ENCODE results near the gene ZNF211. TPM values are rescaled to one million over a fixed set of nuclear protein-coding genes. Genes with fewer than 3 reads are reported as not detected.

ZNF211 gene
- total RNA-seq, 1 experiment from 2014 or later: 12.9 TPM

DNA sequence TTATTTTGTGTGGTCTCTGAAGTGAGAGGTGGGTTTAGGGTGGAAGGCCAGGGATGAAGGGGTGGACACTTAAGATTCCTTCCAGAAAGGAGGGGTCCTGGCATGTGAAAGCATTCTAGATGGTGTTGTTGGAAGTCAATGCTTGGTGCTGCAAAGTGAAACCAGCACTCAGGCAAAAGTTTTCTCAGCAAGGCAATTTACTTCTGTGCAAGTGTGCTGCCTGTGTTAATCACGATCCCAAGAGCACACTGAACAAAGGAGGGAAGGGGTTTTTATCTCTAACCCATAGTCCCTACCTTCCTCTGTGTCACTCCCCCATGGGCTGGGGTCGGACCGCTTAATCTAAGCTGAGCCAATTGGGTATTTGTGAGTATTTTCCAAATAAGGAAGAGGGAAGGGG, 17.6 kb upstream of the ZNF211 start:
- no peak overlapping the region for H3K4ac ChIP-seq (ENCODE audit: low read depth, low read length)
- TF ChIP-seq, protein P1, sequence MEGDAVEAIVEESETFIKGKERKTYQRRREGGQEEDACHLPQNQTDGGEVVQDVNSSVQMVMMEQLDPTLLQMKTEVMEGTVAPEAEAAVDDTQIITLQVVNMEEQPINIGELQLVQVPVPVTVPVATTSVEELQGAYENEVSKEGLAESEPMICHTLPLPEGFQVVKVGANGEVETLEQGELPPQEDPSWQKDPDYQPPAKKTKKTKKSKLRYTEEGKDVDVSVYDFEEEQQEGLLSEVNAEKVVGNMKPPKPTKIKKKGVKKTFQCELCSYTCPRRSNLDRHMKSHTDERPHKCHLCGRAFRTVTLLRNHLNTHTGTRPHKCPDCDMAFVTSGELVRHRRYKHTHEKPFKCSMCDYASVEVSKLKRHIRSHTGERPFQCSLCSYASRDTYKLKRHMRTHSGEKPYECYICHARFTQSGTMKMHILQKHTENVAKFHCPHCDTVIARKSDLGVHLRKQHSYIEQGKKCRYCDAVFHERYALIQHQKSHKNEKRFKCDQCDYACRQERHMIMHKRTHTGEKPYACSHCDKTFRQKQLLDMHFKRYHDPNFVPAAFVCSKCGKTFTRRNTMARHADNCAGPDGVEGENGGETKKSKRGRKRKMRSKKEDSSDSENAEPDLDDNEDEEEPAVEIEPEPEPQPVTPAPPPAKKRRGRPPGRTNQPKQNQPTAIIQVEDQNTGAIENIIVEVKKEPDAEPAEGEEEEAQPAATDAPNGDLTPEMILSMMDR (conservative IDR thresholded peaks at IDR 0.05): no peak
- peaks cover 42% of the 10 kb centered on the region; the same call in 1 of the 2 replicates for H3K79me2 ChIP-seq (ENCODE audit: insufficient read depth, low read length)
- H2AK5ac ChIP-seq (ENCODE audit: insufficient read length, low read length): no peak overlapping the region
- H3T11ph ChIP-seq (ENCODE audit: low read length): no peak overlapping the region
- WGBS (ENCODE audit: extremely low coverage, insufficient read length, low lambda C conversion rate): no CpG with 5 or more reads among the region's 3 CpGs
- H3K27ac Mint-ChIP-seq: peak overlapping the region in 2 of 3 experiments; percentile 48 to 94; a peak in 3 of 7 replicates
- H3K27me3 ChIP-seq (ENCODE audit: insufficient read depth, low read length): no peaks in the 10 kb centered on the region
- peaks cover 9% of the 10 kb centered on the region for H3K27me3 Mint-ChIP-seq (ENCODE audit: low read depth)
- no peak overlapping the region for H4K8ac ChIP-seq (replicated peaks; ENCODE audit: insufficient read length, low read depth, low read length)
- peaks cover 54% of the 10 kb centered on the region for H3K9me3 ChIP-seq (ENCODE audit: control insufficient read depth, low read depth, low read length)
- no peak overlapping the region for H2BK5ac ChIP-seq (ENCODE audit: insufficient read length, low read length)
- H3K23ac ChIP-seq (ENCODE audit: insufficient read length, low read depth, low read length): no peak overlapping the region
- no peak overlapping the region for H4K91ac ChIP-seq (ENCODE audit: insufficient read length, low read depth, low read length)
- H3K4me2 ChIP-seq (ENCODE audit: insufficient read depth, insufficient read length, low read length): peak overlapping the region; percentile 82
- H3K9ac ChIP-seq (ENCODE audit: extremely low read depth, insufficient read length, low read length): no peak overlapping the region
- no peak overlapping the region for H2BK20ac ChIP-seq (ENCODE audit: low read depth, low read length, poor library complexity, severe bottlenecking)
- H4K20me1 ChIP-seq (ENCODE audit: control insufficient read depth, insufficient read depth, insufficient read length): no peaks in the 10 kb centered on the region
- no peak overlapping the region for H4K5ac ChIP-seq (ENCODE audit: insufficient read length, low read depth, low read length)
- no peak overlapping the region for H3K14ac ChIP-seq (ENCODE audit: insufficient read depth, low read length)
- no peak overlapping the region for H3K18ac ChIP-seq (ENCODE audit: insufficient read length, low read depth, low read length)
- H2BK120ac ChIP-seq (ENCODE audit: low read depth, low read length, poor library complexity, severe bottlenecking): no peak overlapping the region
- H3K4me3 Mint-ChIP-seq: peak overlapping the region; percentile 93 to 99
- peaks cover 12% of the 10 kb centered on the region for H3K79me1 ChIP-seq (ENCODE audit: insufficient read depth, low read depth, low read length, poor library complexity, severe bottlenecking)
- no peak overlapping the region for H2BK15ac ChIP-seq (ENCODE audit: low read depth, low read length)
- H2AFZ ChIP-seq (ENCODE audit: low read length): no peak overlapping the region
- no peak overlapping the region for H2BK12ac ChIP-seq (ENCODE audit: insufficient read length, low read depth, low read length)
- no peaks in the 10 kb centered on the region for H3K4me1 ChIP-seq (ENCODE audit: insufficient read depth, low read length)
- no peak for DNase-seq
- no peak overlapping the region for H3K27ac ChIP-seq (ENCODE audit: insufficient read length, low read depth, low read length)
- peaks cover 63 to 77% of the 10 kb centered on the region in 2 experiments for H3K9me3 Mint-ChIP-seq
- peaks cover 60 to 62% (median 61%) of the 10 kb centered on the region in 3 experiments for H3K36me3 Mint-ChIP-seq (ENCODE audit: insufficient read depth in 1 of 3, low read depth in 3 of 3)
- no peak overlapping the region for H3K56ac ChIP-seq (ENCODE audit: insufficient read length, low read depth, low read length)
- peaks cover 7 to 13% of the 10 kb centered on the region in 2 experiments for H3K4me1 Mint-ChIP-seq
- H3K23me2 ChIP-seq (ENCODE audit: insufficient read length, low read depth, low read length, poor library complexity, severe bottlenecking): no peaks in the 10 kb centered on the region
